Heart left ventricle (tissue), 16 donors: Measurements from ENCODE around the gene KRTAP19-6. TPM values are rescaled to one million over a fixed set of nuclear protein-coding genes. Genes with fewer than 3 reads are reported as not detected.

ENCODE experiments used
- ATAC-seq, 4 donors: fragments of 200-7000 bp; cut with Tn5 transposase; one replicate each; pipeline ENCODE4 v1.9.1; 2020 to 2022; ENCODE audit warnings: moderate library complexity in 4 of 4, mild to moderate bottlenecking in 3 of 4, moderate number of reproducible peaks in 1 of 4
- DNase-seq, 5 donors: peaks; one replicate each; pipeline ENCODE4 v3.0.0-alpha.2; 2020
- H3K27ac ChIP-seq, 12 donors: fragments of 200-600 bp; sonication (generic) in 4 of 12; one replicate each; pipeline versions ENCODE4 v1.5.0 to v1.8.0; 2016 to 2022; ENCODE audit warnings: mild to moderate bottlenecking in 2 of 12
- H3K27me3 ChIP-seq, 9 donors: fragments of 200-600 bp; sonication (generic) in 2 of 9; one replicate each; pipeline versions ENCODE4 v1.5.1 to v1.8.0; 2016 to 2022; ENCODE audit warnings: mild to moderate bottlenecking in 3 of 9
- H3K36me3 ChIP-seq, 9 donors: fragments of 200-600 bp; sonication (generic) in 2 of 9; one replicate each; pipeline versions ENCODE4 v1.5.0 to v1.8.0; 2018 to 2022; ENCODE audit warnings: mild to moderate bottlenecking in 2 of 9
- H3K4me1 ChIP-seq, 12 donors: fragments of 200-600 bp; sonication (generic) in 4 of 12; one replicate each; pipeline versions ENCODE4 v1.5.0 to v1.8.0; 2016 to 2022; ENCODE audit warnings: mild to moderate bottlenecking in 3 of 12
- H3K4me3 ChIP-seq, 12 donors: fragments of 200-600 bp; sonication (generic) in 4 of 12; one replicate each; pipeline versions ENCODE4 v1.5.0 to v1.8.0; 2017 to 2022; ENCODE audit warnings: mild to moderate bottlenecking in 9 of 12, moderate library complexity in 4 of 12
- H3K9me3 ChIP-seq, 12 donors: fragments of 200-600 bp; sonication (generic) in 4 of 12; one replicate each; pipeline versions ENCODE4 v1.5.0 to v1.8.0; 2016 to 2022; ENCODE audit warnings: mild to moderate bottlenecking in 1 of 12
- CTCF ChIP-seq, 12 donors: fragments of 200-600 bp; sonication (generic) in 4 of 12; IDR thresholded peaks; one replicate each; pipeline versions ENCODE4 v1.5.0 to v1.8.0; 2018 to 2022; ENCODE audit warnings: antibody characterized with exemption in 12 of 12, mild to moderate bottlenecking in 5 of 12
- POLR2A ChIP-seq, 2 donors: fragments of 450-650 bp; IDR thresholded peaks; one replicate each; pipeline ENCODE4 v1.6.1; 2017; ENCODE audit warnings: antibody characterized with exemption in 2 of 2, mild to moderate bottlenecking in 2 of 2, moderate library complexity in 2 of 2
- WGBS, 4 donors: extraction: QIAGEN DNeasy Blood & Tissue Kit in 2 of 4; methylation state at CpG; one replicate each; pipeline versions ENCODE4 v1.1.5 to v1.1.7; 2013 to 2018; 5-methylcytosine and 5-hydroxymethylcytosine counted together
- intact Hi-C, 10 donors: fragments of 100-400 bp; cut with DNase I; formaldehyde crosslinking; loops; one replicate each; pipeline versions ENCODE4 v1.11.1 to v1.14.2; 2022
- long read RNA-seq, 3 donors: library from polyadenylated mRNA; unstranded; transcript quantifications; one replicate each; pipeline ENCODE4 v2.0.0, GENCODE V29; 2020 to 2021
- polyA plus RNA-seq, 2 donors: library from polyadenylated mRNA; stranded (reverse); fragments of 200-250 nt; gene quantifications; one replicate each; pipeline ENCODE4 v1.2.3, GENCODE V29; 2013
- total RNA-seq, 9 donors: library from RNA; depleted of rRNA in 2 of 9; stranded (reverse); fragments of >200 nt in 2 of 9; fragmentation: NEBNext Ultra II Directional in 3 of 9; extraction: Animal tissue kit (Norgen Biotek cat#: 25700) in 3 of 9; gene quantifications; one replicate each; pipeline versions ENCODE4 v1.1.0 to v1.2.4, GENCODE V29; 2016 to 2023
- donor health status: ischemic (EF 13 %, LVEDD 7.1; RV severe dilation, severe dysfunction).
- donor health status: healthy with polysubstance abuse.
- donor health status: DM: no; HTN: yes; CAD: no.
- donor health status: DM: no; HTN: no; CAD: no.
- donor health status: ischemic (EF 25% LVEDD 6.9; RV normal size, moderate dysfunction).
- donor health status: ischemic (EF 25% LVEDD 5.7; RV mildly dilated, moderate dysfunction).
- donor health status: healthy.
- donor health status: DM: yes; HTN: yes; CAD: no.
- donor health status: ischemic (EF 35%, LVEDD 5.7; RV mildly dilated, moderate dysfunction).
- donor health status: nonischemic (EF 11% LVEDD 7.7; RV severe dilation, severe dysfunction).
- donor health status: DM: yes; HTN: yes; CAD: no.
- donor health status: PGD.
- donor health status: ischemic (EF 29% LVEDD 5.4; RV normal size, mild dysfunction).
- donor health status: nonischemic (EF 23%, LVEDD 6.1; RV moderate dilation, normal function).

The KRTAP19-6 gene
- total RNA-seq (not detected), polyA plus RNA-seq (not detected)
- long read RNA-seq, donor 1, result 0 reads
- long read RNA-seq, donor 2, result 0 reads
- long read RNA-seq, donor 3, result 0 reads

- 79 to 86% (median 84%) methylated on average over 1 of the region's 1 CpG for WGBS, 4 donors
- H3K4me3 ChIP-seq, result no peak within 1 kb of the TSS
- H3K36me3 ChIP-seq, result no peaks in the 10 kb centered on the region
- no peak for DNase-seq
- ATAC-seq, result no peak
- no peaks in the 10 kb centered on the region for H3K27me3 ChIP-seq
- TF ChIP-seq POLR2A (IDR thresholded peaks at IDR 0.05) (no peak), CTCF (IDR thresholded peaks at IDR 0.05) (no peak)
- intact Hi-C loops, result no loop called here
- peaks cover 0 to 10% (median 0%) of the 10 kb centered on the region in 12 donors for H3K9me3 ChIP-seq
- H3K4me1 ChIP-seq, result no peaks in the 10 kb centered on the region
- no peak within 1 kb of the TSS for H3K27ac ChIP-seq
Observed at GRCh38 chr21:30541764-30542163, at the start of gene KRTAP19-6. TSS of gene KRTAP19-6 (minus strand) at chr21:30541864. CDS start at chr21:30541833, 31 bp downstream.

GRCh38 chr21:30590297-30590696 lies 48.6 kb upstream of the KRTAP19-6 start, which contains the start of gene KRTAP22-2:
TSS of gene KRTAP22-2 (minus strand) at chr21:30590397.
- no peaks in the 10 kb centered on the region for H3K27me3 ChIP-seq
- no peak within 1 kb of the TSS for H3K4me3 ChIP-seq
- H3K9me3 ChIP-seq, result no peaks in the 10 kb centered on the region
- no peak within 1 kb of the TSS for H3K27ac ChIP-seq
- no peaks in the 10 kb centered on the region for H3K36me3 ChIP-seq
- TF ChIP-seq CTCF (IDR thresholded peaks at IDR 0.05), result no peak
- TF ChIP-seq POLR2A (IDR thresholded peaks at IDR 0.05), result no peak
- no peak for ATAC-seq
- DNase-seq, result no peak
- no peaks in the 10 kb centered on the region for H3K4me1 ChIP-seq
- intact Hi-C loops, result no loop called here

GRCh38 chr21:30582870-30583269 lies 41.2 kb upstream of the KRTAP19-6 start:
- no peak for ATAC-seq
- no peaks in the 10 kb centered on the region for H3K4me1 ChIP-seq
- DNase-seq, result no peak
- no peak overlapping the region for H3K4me3 ChIP-seq
- WGBS, 4 donors, result 51 to 64% (median 54%) methylated on average over 1 of the region's 1 CpG
- intact Hi-C loops, result loop anchor here in 1 of 10 donors (10.0 kb wide), 1 partner anchor 58 kb away; no protein-coding TSS in a partner anchor
- no peak for TF ChIP-seq POLR2A (IDR thresholded peaks at IDR 0.05)
- TF ChIP-seq CTCF (IDR thresholded peaks at IDR 0.05), result no peak
- no peaks in the 10 kb centered on the region for H3K27me3 ChIP-seq
- no peaks in the 10 kb centered on the region for H3K36me3 ChIP-seq
- no peaks in the 10 kb centered on the region for H3K9me3 ChIP-seq
- no peak overlapping the region for H3K27ac ChIP-seq

GRCh38 chr21:30580132-30580531 lies 38.5 kb upstream of the KRTAP19-6 start:
- Histone ChIP-seq H3K4me1 (no peaks in the 10 kb centered on the region), H3K27ac (no peak overlapping the region), H3K36me3 (no peaks in the 10 kb centered on the region), H3K27me3 (no peaks in the 10 kb centered on the region), H3K4me3 (no peak overlapping the region), H3K9me3 (no peaks in the 10 kb centered on the region)
- intact Hi-C loops, result loop anchor here in 1 of 10 donors (10.0 kb wide), 1 partner anchor 55 kb away; no protein-coding TSS in a partner anchor
- TF ChIP-seq CTCF (IDR thresholded peaks at IDR 0.05) (no peak), POLR2A (IDR thresholded peaks at IDR 0.05) (no peak)
- WGBS, 4 donors, result 47 to 55% (median 53%) methylated on average over 3 of the region's 3 CpGs
- DNase-seq (no peak), ATAC-seq (no peak)
